Measurements from ENCODE around the gene MIER1.
"Not testable (repeated sequence)": the region's sequence is repeated elsewhere in the genome, so short reads cannot be mapped to it uniquely, and the experiment has no call there.

Gene MIER1

DNA sequence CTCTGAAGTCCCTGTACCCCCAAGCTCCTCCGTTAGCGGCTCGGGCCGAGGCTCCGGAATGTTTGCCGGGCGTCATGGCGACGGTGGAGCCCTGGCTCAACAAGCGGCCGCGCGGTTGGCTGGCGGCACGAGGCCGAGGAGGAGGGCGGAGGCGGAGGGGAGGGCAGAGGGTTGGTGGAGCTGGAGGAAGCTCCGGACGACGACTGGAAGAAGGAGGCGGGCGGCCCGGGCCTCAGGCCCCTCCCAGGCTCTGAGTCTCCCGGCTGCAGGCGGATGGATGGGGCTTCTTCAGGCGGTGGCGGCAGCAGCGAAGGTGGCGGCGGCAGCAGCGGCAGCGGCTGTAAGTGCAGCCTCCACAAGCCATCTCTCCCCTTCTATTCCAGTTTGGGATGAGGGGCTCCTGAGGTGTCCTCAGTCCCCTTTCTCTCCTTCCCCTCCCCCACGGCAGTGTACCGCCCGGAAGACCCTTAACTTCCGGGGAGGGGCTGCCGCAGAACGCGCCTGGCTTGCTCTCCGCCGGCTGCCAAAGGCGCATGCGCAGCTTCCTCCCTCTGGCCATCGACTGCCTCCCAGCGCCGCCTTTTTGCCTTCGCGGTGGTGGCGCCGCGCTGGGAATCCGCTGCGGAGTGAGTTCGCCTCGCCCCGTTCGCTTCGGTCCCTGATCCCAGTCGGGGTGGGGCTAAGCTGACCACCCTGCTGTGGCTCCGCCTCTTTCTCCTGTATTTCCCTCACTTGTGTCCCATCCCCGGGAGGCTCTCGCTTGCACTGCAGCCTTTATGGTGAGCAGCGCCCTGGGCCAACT is at the start of gene MIER1, which contains the start of gene DNAI4:
Gene MIER1 (plus strand): TSS at position 235 of the 802 bp plus-strand sequence. CDS start 39 bp downstream, at position 274.
Gene DNAI4 (minus strand): TSS at position 101 of the 802 bp plus-strand sequence. CDS start 25 bp downstream, at position 76.
- TF ChIP-seq JUND (IDR thresholded peaks at IDR 0.05; ENCODE audit: low read depth): no peak
- in situ Hi-C loops (cut with HindIII; ENCODE audit: low pct_unique_long_range_greater_than_20kb, low sequenced_read_pairs): no loop called here
- DNase-seq (ENCODE audit: low read depth in 1 of 2, low spot score in 1 of 2): peak; percentile 83 to 96

DNA sequence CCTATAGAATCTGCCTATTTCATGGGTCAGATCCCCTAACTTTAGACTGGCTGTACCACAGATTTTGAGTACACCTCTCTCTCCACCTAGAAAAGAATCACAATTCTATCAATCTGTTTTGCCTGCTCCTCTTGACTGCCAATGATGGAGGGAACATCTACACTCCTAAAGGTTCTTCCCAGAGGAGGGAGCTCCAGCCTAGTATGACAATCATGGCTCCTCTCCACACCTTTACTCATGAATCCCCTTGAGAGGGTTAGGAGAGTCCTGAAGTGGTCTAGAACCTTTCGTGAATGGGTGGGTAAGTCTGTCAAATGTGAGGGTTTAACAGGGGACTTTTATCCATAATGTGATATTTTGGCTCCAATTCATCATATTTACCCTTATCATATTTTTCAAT is 48.1 kb upstream of the MIER1 start:
- TF ChIP-seq JUND (IDR thresholded peaks at IDR 0.05; ENCODE audit: low read depth): no peak
- no peak for DNase-seq (ENCODE audit: low read depth in 1 of 2, low spot score in 1 of 2)
- in situ Hi-C loops (cut with HindIII; ENCODE audit: low pct_unique_long_range_greater_than_20kb, low sequenced_read_pairs): no loop called here

DNA sequence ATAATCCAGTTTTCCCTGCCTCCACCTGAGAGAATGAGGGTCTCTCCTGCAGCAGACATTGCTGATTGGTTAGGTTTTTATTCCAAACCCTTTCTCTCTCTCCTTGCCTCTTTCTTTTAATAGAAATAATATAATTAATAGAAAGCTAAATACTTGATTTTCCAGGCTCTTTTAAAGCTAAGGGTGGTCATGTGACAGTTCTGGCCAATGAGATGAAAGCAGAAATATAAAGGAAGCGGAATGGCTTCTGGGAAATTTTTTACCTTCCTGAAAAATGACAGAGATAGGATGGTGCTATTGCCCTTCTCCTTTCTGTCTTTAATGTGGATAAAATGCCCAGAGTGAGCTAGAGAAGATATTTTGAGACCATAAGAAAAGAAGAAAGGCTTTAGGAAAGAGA is 35.8 kb upstream of the MIER1 start:
- DNase-seq (ENCODE audit: low read depth in 1 of 2, low spot score in 1 of 2): no peak
- in situ Hi-C loops (cut with HindIII; ENCODE audit: low pct_unique_long_range_greater_than_20kb, low sequenced_read_pairs): no loop called here
- no peak for TF ChIP-seq JUND (IDR thresholded peaks at IDR 0.05; ENCODE audit: low read depth)

DNA sequence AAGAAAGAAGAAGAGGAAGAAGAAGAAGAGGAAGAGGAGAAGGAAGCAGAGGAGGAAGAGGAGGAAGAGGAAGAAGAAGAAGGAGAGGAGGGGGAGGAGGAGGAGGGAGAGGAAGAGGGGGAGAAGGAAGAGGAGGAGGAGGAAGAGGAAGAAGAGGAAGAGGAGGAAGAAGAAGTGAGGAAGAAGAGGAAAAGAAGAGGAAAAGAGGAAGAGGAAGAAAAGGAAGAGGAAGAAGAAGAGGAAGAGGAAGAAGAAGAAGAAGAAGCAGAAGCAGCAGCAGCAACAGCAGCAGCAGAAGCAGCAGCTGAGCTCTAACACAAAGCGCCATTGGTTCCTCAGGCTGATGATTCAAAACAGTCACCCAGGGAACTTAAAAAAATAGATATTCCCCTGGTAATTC is 34.2 kb upstream of the MIER1 start:
- no peak for DNase-seq (ENCODE audit: low read depth in 1 of 2, low spot score in 1 of 2)
- in situ Hi-C loops (cut with HindIII; ENCODE audit: low pct_unique_long_range_greater_than_20kb, low sequenced_read_pairs): no loop called here
- no peak for TF ChIP-seq JUND (IDR thresholded peaks at IDR 0.05; ENCODE audit: low read depth)

DNA sequence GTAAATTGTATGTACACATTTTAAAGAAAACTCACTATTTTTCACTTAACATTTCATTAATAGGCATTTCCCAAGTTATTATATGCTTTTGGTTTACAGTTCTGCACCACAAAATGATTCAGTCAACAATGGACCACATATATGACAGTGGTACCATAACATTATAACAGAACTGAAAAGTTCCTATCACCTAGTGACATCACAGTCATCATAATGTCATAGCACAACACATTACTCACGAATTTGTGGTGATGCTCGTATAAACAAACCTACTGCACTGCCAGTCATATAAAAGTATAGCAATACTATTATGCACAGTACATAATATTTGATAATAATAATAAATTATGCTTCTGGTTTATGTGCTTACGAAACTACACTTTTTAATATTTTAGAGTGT is 31.1 kb upstream of the MIER1 start:
- in situ Hi-C loops (cut with HindIII; ENCODE audit: low pct_unique_long_range_greater_than_20kb, low sequenced_read_pairs): no loop called here
- DNase-seq (ENCODE audit: low read depth in 1 of 2, low spot score in 1 of 2): no peak

DNA sequence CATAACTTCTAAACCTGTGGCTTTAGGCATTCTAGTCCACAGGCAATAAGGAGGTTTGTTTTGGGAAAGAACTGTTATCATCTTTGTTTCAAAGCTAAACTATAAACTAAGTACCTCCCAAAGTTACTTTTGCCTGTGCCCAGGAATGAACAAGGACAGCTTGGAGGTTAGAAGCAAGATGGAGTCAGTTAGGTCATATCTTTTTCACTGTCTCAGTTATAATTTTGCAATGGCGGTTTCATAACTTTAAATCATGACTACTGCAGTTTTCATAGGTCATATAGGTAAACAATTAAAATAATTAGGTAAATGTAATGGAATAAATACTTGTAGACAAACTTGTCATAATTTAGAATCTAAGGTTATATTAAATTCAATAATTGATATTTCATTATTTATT is 9.6 kb upstream of the MIER1 start:
- in situ Hi-C loops (cut with HindIII; ENCODE audit: low pct_unique_long_range_greater_than_20kb, low sequenced_read_pairs); DNase-seq (ENCODE audit: low read depth in 1 of 2, low spot score in 1 of 2): not testable (repeated sequence)

More for the DNA sequence above, 31.1 kb upstream of the MIER1 start:
- no peak for TF ChIP-seq JUND (IDR thresholded peaks at IDR 0.05; ENCODE audit: low read depth)

DNA sequence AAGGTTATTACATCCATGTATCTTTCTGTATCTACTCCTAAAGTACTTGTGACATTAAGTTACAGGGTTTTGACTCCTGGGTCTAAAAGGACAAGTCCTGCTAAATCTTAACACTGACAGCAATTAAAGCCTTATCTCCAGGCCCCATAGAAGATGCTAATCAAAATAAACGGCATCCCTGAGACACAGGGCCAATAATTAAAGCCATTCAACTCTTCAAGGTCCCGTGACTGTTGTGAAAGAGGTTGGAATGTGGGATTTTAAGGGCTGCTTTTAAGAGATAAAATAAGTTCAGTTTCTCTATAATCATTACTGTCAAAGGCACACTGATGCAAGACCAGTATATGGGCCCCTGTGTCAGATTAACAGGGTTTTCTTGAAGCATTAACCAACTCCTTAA is 8.5 kb upstream of the MIER1 start:
- no peak for DNase-seq (ENCODE audit: low read depth in 1 of 2, low spot score in 1 of 2)
- no peak for TF ChIP-seq JUND (IDR thresholded peaks at IDR 0.05; ENCODE audit: low read depth)
- in situ Hi-C loops (cut with HindIII; ENCODE audit: low pct_unique_long_range_greater_than_20kb, low sequenced_read_pairs): no loop called here

DNA sequence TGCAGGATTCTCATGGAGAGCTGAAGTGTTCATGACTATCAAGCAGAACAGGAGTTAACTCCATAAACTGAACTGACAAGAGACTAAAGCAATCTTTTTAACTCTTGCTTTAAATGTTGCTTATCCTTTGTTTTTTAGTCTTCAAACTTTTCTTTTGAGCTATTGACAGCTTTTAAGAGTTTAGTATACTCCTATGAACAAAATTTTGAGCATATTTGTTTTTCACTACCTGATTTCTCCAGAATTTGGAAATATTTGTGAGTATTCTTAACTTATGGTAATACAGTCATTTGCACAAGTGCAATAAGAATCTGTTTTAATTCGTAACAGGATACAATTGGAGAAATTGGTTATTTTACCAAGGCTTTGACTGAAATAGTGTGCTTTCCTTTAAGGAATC is 7.3 kb upstream of the MIER1 start:
- no peak for DNase-seq (ENCODE audit: low read depth in 1 of 2, low spot score in 1 of 2)
- in situ Hi-C loops (cut with HindIII; ENCODE audit: low pct_unique_long_range_greater_than_20kb, low sequenced_read_pairs): no loop called here
- TF ChIP-seq JUND (IDR thresholded peaks at IDR 0.05; ENCODE audit: low read depth): no peak

DNA sequence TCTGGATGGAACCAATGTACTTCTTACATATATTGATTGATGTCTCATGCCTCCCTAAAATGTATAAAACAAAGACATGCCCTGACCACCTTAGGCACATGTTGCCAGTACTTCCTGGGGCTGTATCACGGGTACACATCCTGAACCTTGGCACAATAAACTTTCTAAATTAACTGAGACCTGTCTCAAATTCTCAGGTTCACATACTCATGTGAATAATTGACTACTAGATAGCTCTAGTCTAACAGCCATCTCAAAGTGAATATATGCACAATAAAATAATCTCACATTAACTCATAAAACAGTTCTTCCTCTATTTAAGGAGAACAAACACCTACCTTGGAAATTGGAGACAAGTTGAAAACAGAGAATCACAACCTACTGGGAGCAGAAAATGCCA is 5.7 kb upstream of the MIER1 start:
- in situ Hi-C loops (cut with HindIII; ENCODE audit: low pct_unique_long_range_greater_than_20kb, low sequenced_read_pairs): no loop called here
- no peak for TF ChIP-seq JUND (IDR thresholded peaks at IDR 0.05; ENCODE audit: low read depth)
- DNase-seq (ENCODE audit: low read depth in 1 of 2, low spot score in 1 of 2): no peak

DNA sequence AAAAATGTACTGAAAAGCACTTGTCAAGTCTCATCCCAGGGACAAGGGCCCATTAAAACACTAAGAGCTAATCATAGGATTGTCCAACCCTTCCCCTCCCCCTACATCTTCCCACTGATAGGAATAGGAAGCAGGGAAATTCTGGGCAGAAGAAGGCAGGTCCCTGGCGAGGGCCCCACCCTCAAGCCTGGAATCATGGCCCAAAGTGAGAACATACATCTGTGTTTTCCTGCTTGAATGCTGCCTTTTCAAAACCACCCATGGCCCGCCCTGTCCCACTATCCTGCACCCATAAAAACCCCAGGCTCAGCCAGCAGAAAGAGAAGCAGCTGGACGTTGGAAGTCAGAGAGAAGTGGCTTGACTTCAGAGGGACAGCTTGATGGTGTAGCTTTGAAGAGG is 5.0 kb upstream of the MIER1 start:
- in situ Hi-C loops (cut with HindIII; ENCODE audit: low pct_unique_long_range_greater_than_20kb, low sequenced_read_pairs): no loop called here
- no peak for TF ChIP-seq JUND (IDR thresholded peaks at IDR 0.05; ENCODE audit: low read depth)
- DNase-seq (ENCODE audit: low read depth in 1 of 2, low spot score in 1 of 2): no peak

DNA sequence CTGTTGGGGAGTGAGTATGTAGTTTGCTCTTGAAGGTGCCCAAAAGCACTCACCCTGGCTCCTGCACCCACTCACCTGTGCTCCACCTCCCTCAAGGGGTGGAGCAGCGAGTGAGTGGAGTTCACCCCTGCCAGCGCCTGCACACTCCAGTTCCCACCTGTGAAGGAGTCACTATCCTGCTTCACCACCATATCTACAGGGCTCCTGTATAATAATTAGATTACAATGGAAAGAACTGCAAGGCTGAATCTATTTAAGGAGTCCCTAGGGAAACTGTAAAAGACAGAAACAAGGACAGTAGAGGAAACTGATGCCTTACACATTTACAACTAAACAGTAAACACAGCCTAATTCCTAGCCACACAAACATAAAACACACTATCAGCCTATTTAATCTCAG is 4.2 kb upstream of the MIER1 start:
- DNase-seq (ENCODE audit: low read depth in 1 of 2, low spot score in 1 of 2): no peak
- in situ Hi-C loops (cut with HindIII; ENCODE audit: low pct_unique_long_range_greater_than_20kb, low sequenced_read_pairs): no loop called here
- no peak for TF ChIP-seq JUND (IDR thresholded peaks at IDR 0.05; ENCODE audit: low read depth)

DNA sequence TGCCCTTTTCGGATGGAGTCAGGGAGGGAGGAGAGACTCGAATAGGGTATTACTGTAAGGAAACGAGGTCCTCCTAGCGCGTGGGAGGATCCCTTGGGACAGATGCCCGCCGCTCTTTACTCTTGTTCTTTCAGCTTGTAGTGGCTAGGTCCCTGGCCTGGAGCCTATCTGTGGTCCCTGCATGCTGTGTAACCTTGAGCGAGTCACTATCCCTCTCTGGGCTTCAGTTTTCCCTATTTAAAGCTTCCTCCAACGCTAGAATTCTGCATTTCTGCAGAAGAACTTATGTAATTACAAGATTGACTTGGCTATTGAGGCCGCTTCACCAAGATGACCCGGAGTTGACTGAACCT is 744 bp downstream of the MIER1 start:
- in situ Hi-C loops (cut with HindIII; ENCODE audit: low pct_unique_long_range_greater_than_20kb, low sequenced_read_pairs): no loop called here
- no peak for DNase-seq (ENCODE audit: low read depth in 1 of 2, low spot score in 1 of 2)
- TF ChIP-seq JUND (IDR thresholded peaks at IDR 0.05; ENCODE audit: low read depth): no peak

DNA sequence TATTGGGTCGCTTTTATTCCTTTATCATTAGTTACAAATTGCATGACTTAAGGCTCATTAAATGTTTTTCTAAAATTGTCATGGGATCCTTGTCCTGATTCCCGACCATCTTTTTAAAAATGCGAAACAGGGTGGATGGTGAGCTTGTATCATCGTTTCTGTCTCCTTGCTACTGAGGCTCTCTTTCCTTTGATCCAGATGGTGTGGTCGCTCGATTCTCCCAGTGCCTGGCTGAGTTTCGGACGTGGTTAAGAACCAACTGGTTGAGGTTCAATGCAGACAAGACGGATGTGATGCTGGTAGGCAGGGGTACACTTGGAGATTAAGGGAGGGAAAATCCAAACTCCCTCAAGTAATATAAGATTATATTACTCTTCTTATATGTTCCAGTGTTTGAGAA is 1.2 kb downstream of the MIER1 start:
- no peak for TF ChIP-seq JUND (IDR thresholded peaks at IDR 0.05; ENCODE audit: low read depth)
- in situ Hi-C loops (cut with HindIII; ENCODE audit: low pct_unique_long_range_greater_than_20kb, low sequenced_read_pairs): no loop called here
- peak in 1 of 2 experiments; percentile 1 for DNase-seq (ENCODE audit: low read depth in 1 of 2, low spot score in 1 of 2)

DNA sequence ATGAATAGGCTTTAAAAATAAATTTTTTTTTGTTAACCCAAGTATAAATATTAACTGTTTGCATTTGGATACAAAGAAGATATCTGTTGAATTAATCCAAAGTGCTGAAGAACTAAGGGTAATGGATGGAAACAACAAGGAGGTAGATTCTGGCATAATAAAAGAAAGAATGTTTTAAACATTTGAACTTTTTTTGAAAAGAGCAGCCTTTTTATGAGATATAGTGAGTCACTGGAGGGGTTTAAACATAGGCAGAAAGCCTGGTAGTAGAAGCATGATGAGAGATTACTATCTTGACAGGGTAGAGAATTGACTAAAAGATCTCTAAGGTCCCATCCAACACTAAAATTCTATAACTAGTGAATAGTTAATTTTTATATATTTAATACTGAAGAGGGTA is 2.7 kb downstream of the MIER1 start:
- DNase-seq (ENCODE audit: low read depth in 1 of 2, low spot score in 1 of 2): no peak
- in situ Hi-C loops (cut with HindIII; ENCODE audit: low pct_unique_long_range_greater_than_20kb, low sequenced_read_pairs): no loop called here
- no peak for TF ChIP-seq JUND (IDR thresholded peaks at IDR 0.05; ENCODE audit: low read depth)
